Measurements from ENCODE around the gene KATNBL1.

The KATNBL1 gene, protein sequence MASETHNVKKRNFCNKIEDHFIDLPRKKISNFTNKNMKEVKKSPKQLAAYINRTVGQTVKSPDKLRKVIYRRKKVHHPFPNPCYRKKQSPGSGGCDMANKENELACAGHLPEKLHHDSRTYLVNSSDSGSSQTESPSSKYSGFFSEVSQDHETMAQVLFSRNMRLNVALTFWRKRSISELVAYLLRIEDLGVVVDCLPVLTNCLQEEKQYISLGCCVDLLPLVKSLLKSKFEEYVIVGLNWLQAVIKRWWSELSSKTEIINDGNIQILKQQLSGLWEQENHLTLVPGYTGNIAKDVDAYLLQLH

DNA sequence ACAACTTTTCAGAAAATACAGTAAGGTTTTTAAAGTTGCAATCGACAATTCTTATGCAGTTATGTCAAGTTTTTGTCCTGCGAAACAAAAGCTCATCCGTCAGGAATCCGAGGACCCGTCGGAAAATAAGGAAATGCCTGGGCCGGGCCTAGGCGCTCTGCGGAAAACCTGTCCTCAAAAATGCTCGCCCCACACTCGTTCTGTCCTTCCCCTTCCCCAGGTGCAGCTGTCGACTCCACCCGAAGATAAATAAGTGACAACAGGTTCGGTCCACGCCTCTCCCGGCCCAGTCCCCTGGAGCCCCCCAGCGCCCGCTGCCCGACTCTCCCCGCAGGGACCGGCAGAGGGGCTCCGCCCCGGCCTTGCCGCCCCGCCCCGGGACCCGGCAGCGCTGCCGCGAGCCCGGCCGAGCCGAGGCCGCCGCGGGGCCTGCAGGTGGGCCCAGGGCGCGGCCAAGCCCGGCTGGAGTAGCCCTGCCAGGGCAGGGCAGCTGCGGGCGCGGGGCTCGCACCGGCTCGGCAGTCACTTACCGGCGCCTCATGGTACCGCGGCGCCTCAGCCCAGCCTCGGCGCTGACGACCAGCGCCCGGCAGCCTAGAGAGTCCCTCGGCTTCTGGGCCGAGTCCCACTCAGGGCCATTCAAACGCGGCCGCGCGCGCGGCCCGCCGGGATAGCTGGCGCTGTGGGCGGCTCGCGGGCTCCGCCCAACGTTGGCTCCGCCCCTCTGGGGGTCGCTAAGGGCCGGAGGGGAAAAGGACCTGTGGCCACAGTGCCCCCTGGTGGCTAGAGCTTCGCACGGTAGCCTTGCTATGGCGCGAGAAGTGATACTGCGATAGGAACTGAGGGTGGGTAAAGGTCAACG, at the start of gene KATNBL1:
Gene KATNBL1, minus strand, starts transcription at position 676 of the 862 bp plus-strand sequence. CDS start 46,420 bp downstream, outside the sequence.
- peaks cover 12% of the 10 kb centered on the region for H3K36me3 ChIP-seq (ENCODE audit: insufficient read depth, low read length)
- peak within 1 kb of the TSS; percentile 96 for H3K4me3 ChIP-seq
- TF ChIP-seq FOXP2 (optimal IDR thresholded peaks at IDR 0.05; ENCODE audit: control extremely low read depth, extremely low read length, insufficient read depth) (peak; percentile 75), EZH2 (IDR thresholded peaks at IDR 0.05) (no peak), POLR2AphosphoS5 (IDR thresholded peaks at IDR 0.05; ENCODE audit: borderline replicate concordance, low read depth, low read length) (peak; percentile 91)
- no peaks in the 10 kb centered on the region; the same call in 1 of the 2 replicates for H3K9me3 ChIP-seq (ENCODE audit: low read depth, low read length)
- DNase-seq (ENCODE audit: low read depth, low spot score), result peak; percentile 37
- peak within 1 kb of the TSS; percentile 37; the same call in 1 of the 2 replicates for H3K27ac ChIP-seq
- H3K9ac ChIP-seq (ENCODE audit: insufficient read length), result peak within 1 kb of the TSS; percentile 92

DNA sequence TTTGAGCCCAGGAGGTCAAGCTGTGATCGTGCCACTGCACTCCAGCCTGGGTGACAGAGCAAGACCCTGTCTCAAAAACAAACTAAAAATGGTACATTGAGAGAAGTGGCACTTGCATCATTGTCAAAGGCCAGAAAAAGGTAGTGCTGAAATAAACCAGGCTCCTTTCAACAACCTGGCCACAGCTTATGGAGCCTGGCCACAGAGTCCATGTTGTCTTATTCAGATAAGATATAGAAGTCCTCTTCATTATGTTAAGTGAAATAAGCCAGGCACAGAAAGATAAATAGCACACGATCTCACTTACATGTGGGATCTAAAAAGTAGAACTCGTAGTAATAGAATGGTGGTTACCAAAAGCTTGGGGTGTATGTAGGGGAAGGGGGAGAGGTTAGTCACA, 49.7 kb upstream of the KATNBL1 start:
- no peak for TF ChIP-seq POLR2AphosphoS5 (IDR thresholded peaks at IDR 0.05; ENCODE audit: borderline replicate concordance, low read depth, low read length)
- TF ChIP-seq EZH2 (IDR thresholded peaks at IDR 0.05), result no peak
- TF ChIP-seq FOXP2 (optimal IDR thresholded peaks at IDR 0.05; ENCODE audit: control extremely low read depth, extremely low read length, insufficient read depth), result no peak
- no peaks in the 10 kb centered on the region for H3K36me3 ChIP-seq (ENCODE audit: insufficient read depth, low read length)
- H3K9ac ChIP-seq (ENCODE audit: insufficient read length), result no peak overlapping the region
- no peak for DNase-seq (ENCODE audit: low read depth, low spot score)
- H3K27ac ChIP-seq, result no peak overlapping the region
- H3K4me3 ChIP-seq, result no peak overlapping the region
- no peaks in the 10 kb centered on the region for H3K9me3 ChIP-seq (ENCODE audit: low read depth, low read length)

DNA sequence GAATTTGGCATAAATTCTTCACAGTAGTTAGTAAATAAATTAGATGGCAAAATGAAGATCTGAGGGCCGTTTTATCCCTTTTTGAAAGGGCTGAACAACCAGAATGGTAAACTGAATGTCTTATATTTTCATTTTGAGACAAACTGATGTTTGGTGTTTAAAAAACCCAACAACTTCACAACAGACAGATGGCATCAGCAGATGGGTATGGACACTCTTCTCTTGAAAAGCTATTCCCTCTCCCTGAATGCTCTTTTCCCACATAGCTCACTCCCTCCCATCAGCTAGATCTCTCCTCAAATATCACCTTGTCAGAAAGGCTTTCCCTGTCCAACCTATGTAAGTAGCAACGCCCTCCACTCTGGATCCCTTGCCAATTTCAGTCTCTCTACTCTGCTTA, 48.3 kb upstream of the KATNBL1 start:
- TF ChIP-seq POLR2AphosphoS5 (IDR thresholded peaks at IDR 0.05; ENCODE audit: borderline replicate concordance, low read depth, low read length) (no peak), EZH2 (IDR thresholded peaks at IDR 0.05) (no peak), FOXP2 (optimal IDR thresholded peaks at IDR 0.05; ENCODE audit: control extremely low read depth, extremely low read length, insufficient read depth) (no peak)
- Histone ChIP-seq H3K9me3 (ENCODE audit: low read depth, low read length) (no peaks in the 10 kb centered on the region), H3K4me3 (no peak overlapping the region), H3K27ac (no peak overlapping the region), H3K36me3 (ENCODE audit: insufficient read depth, low read length) (no peaks in the 10 kb centered on the region), H3K9ac (ENCODE audit: insufficient read length) (no peak overlapping the region)
- DNase-seq (ENCODE audit: low read depth, low spot score), result no peak

DNA sequence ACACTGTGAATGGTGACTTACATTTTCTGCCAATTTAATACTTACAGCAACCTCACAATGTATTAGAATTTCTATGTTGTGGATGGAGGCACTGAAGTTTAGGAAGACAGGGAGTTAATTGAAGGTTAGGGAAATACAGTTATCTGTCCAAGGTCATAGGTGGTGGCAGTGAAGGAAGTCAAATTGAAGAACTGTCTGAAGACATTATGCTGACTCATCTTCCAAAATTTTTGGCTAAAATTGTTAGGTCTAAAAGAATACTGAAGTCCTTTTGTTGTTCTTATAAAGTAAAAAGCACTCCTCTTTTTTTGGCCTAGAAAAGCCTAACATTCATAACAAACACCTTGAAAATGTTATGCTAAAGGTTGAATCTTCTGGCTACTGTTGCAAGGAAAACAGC, 42.6 kb upstream of the KATNBL1 start:
- Histone ChIP-seq H3K27ac (no peak overlapping the region), H3K36me3 (ENCODE audit: insufficient read depth, low read length) (no peaks in the 10 kb centered on the region; the same call in 1 of the 2 replicates), H3K9me3 (ENCODE audit: low read depth, low read length) (no peaks in the 10 kb centered on the region), H3K4me3 (no peak overlapping the region), H3K9ac (ENCODE audit: insufficient read length) (no peak overlapping the region)
- no peak for TF ChIP-seq POLR2AphosphoS5 (IDR thresholded peaks at IDR 0.05; ENCODE audit: borderline replicate concordance, low read depth, low read length)
- no peak for TF ChIP-seq FOXP2 (optimal IDR thresholded peaks at IDR 0.05; ENCODE audit: control extremely low read depth, extremely low read length, insufficient read depth)
- TF ChIP-seq EZH2 (IDR thresholded peaks at IDR 0.05), result no peak
- no peak for DNase-seq (ENCODE audit: low read depth, low spot score)

DNA sequence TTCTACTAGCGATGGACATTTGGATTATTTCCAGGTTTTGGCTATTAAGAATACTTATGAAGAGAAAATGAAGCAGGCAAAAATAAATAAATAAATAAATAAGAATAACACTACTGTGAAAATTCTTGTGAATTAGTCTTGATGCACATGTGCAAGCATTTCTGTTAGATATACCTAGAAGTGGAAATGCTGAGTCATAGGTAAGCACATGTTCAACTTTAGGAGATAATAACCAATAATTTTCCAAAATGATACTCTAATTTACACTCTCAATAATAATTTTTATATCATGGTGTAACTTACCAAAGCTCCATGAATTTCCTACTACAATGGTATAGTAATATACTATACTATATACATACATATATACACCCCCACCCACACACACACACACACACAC, 38.3 kb upstream of the KATNBL1 start:
- no peak overlapping the region for H3K9ac ChIP-seq (ENCODE audit: insufficient read length)
- no peak for DNase-seq (ENCODE audit: low read depth, low spot score)
- no peak for TF ChIP-seq POLR2AphosphoS5 (IDR thresholded peaks at IDR 0.05; ENCODE audit: borderline replicate concordance, low read depth, low read length)
- TF ChIP-seq EZH2 (IDR thresholded peaks at IDR 0.05), result no peak
- TF ChIP-seq FOXP2 (optimal IDR thresholded peaks at IDR 0.05; ENCODE audit: control extremely low read depth, extremely low read length, insufficient read depth), result no peak
- no peaks in the 10 kb centered on the region for H3K9me3 ChIP-seq (ENCODE audit: low read depth, low read length)
- H3K27ac ChIP-seq, result no peak overlapping the region
- H3K4me3 ChIP-seq, result no peak overlapping the region
- H3K36me3 ChIP-seq (ENCODE audit: insufficient read depth, low read length), result no peaks in the 10 kb centered on the region; the same call in 1 of the 2 replicates

DNA sequence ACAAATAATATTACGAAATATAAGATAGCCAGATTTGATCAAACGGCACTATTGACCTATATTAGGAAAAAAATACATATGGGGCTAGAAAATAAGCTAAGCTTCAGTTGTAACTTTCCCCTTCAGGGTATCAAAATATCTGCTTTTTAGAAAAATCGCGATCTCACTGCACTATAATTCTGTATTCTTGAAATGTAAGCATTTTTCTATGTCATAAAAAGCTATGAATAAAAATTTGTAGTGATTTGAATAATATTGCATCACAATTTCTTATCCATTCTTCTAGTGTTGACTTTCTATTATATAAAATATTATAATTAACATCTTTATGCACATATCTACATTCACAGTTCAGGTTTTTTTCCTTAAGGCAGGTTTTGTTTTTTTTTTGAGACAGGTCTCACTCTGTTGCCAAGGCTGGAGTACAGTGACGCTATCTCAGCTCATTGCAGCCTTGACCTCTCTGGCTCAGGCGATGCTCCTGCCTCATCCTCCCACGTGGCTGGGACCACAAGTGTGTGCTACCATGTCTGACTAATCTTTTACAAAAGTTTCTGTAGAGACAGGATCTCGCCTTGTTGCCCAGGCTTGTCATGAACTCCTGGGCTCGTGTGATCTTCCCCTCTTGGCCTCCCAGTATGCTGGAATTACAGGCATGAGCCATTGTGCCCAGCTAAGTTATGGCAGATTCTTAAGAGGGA, 36.5 kb upstream of the KATNBL1 start:
- H3K27ac ChIP-seq, result no peak overlapping the region
- TF ChIP-seq FOXP2 (optimal IDR thresholded peaks at IDR 0.05; ENCODE audit: control extremely low read depth, extremely low read length, insufficient read depth), result no peak
- no peak for TF ChIP-seq EZH2 (IDR thresholded peaks at IDR 0.05)
- no peak for TF ChIP-seq POLR2AphosphoS5 (IDR thresholded peaks at IDR 0.05; ENCODE audit: borderline replicate concordance, low read depth, low read length)
- H3K36me3 ChIP-seq (ENCODE audit: insufficient read depth, low read length), result no peaks in the 10 kb centered on the region; the same call in 1 of the 2 replicates
- H3K9ac ChIP-seq (ENCODE audit: insufficient read length), result no peak overlapping the region
- no peak overlapping the region for H3K4me3 ChIP-seq
- H3K9me3 ChIP-seq (ENCODE audit: low read depth, low read length), result no peaks in the 10 kb centered on the region
- DNase-seq (ENCODE audit: low read depth, low spot score), result no peak

DNA sequence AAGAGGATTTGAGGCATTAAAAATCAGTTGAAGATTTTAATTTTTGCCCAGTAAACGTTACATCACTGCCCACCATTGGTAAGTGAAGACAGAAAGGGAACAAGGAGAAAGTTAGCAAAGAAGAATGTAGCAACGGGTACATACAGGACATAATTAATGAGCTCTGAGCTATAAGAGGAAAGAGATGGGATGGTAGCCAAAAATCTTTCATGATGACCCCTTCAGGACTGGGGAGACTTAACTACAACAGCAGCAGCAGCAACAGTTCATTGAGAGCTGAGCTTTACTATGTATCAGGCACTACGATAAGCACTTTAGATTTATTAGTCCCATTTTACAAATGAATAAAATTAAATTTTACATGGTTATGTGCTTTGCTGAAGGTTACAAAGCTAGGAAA, 33.3 kb upstream of the KATNBL1 start:
- no peaks in the 10 kb centered on the region for H3K9me3 ChIP-seq (ENCODE audit: low read depth, low read length)
- no peak overlapping the region for H3K9ac ChIP-seq (ENCODE audit: insufficient read length)
- H3K27ac ChIP-seq, result no peak overlapping the region
- H3K4me3 ChIP-seq, result no peak overlapping the region
- H3K36me3 ChIP-seq (ENCODE audit: insufficient read depth, low read length), result 0 out of 2 replicates have a peak, but pooled peaks cover 4% of the 10 kb centered on the region
- TF ChIP-seq EZH2 (IDR thresholded peaks at IDR 0.05) (no peak), FOXP2 (optimal IDR thresholded peaks at IDR 0.05; ENCODE audit: control extremely low read depth, extremely low read length, insufficient read depth) (no peak), POLR2AphosphoS5 (IDR thresholded peaks at IDR 0.05; ENCODE audit: borderline replicate concordance, low read depth, low read length) (no peak)
- DNase-seq (ENCODE audit: low read depth, low spot score), result no peak

DNA sequence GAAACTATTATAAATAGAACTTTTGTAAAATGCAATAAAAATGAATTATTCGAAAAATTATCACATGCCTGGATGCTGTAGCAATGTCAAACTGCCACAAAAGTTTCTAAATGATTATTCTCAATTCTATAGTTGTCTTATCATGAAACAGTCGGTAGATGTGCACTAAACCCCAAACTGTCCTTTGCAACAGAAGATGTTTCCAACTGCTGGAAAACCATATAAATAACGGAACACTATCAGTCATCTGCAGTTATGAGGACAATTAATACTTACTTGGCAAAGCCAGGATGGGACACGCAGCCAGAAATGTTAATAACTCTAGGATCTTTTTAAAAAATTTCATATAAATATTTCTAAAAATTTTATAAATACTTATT, 32.4 kb upstream of the KATNBL1 start:
- no peak for DNase-seq (ENCODE audit: low read depth, low spot score)
- Histone ChIP-seq H3K36me3 (ENCODE audit: insufficient read depth, low read length) (0 out of 2 replicates have a peak, but pooled peaks cover 4% of the 10 kb centered on the region), H3K4me3 (no peak overlapping the region), H3K9ac (ENCODE audit: insufficient read length) (no peak overlapping the region), H3K9me3 (ENCODE audit: low read depth, low read length) (no peaks in the 10 kb centered on the region), H3K27ac (no peak overlapping the region)
- TF ChIP-seq FOXP2 (optimal IDR thresholded peaks at IDR 0.05; ENCODE audit: control extremely low read depth, extremely low read length, insufficient read depth) (no peak), EZH2 (IDR thresholded peaks at IDR 0.05) (no peak), POLR2AphosphoS5 (IDR thresholded peaks at IDR 0.05; ENCODE audit: borderline replicate concordance, low read depth, low read length) (no peak)

Data from SK-N-MC (cell line).